Measurements from ENCODE around the gene NPHP4. TPM values are rescaled to one million over a fixed set of nuclear protein-coding genes. Genes with fewer than 3 reads are reported as not detected.

The NPHP4 gene
- total RNA-seq, 4 donors from 2014 or later = 11.2 to 24.5 (median 18.2) TPM

DNA sequence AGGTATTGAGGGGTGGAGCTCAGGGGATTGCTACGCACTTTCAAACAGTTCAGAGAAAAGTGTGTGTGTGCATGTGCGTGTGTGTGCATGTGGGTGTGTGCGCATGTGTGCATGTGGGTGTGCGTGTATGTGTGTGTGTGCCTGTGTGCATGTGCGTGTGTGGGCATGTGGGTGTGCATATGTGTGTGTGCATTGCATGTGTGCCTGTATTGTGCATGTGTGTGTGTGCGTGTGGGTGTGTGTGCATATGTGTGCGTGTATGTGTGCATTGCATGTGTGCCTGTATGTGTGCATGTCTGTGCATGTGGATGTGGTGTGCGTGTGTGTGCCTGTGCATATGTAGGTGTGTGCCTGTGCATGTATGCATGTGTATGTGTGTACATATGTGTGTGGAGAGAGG lies 40.9 kb upstream of the NPHP4 start:
- TF ChIP-seq POLR2A (IDR thresholded peaks at IDR 0.05) = no peak
- TF ChIP-seq CTCF (IDR thresholded peaks at IDR 0.05) = no peak
- H3K4me3 ChIP-seq (ENCODE audit: low read depth, poor library complexity, severe bottlenecking) = no peak overlapping the region
- intact Hi-C loops (cut with DNase I; ENCODE audit: low total_unique reads) = no loop called here

DNA sequence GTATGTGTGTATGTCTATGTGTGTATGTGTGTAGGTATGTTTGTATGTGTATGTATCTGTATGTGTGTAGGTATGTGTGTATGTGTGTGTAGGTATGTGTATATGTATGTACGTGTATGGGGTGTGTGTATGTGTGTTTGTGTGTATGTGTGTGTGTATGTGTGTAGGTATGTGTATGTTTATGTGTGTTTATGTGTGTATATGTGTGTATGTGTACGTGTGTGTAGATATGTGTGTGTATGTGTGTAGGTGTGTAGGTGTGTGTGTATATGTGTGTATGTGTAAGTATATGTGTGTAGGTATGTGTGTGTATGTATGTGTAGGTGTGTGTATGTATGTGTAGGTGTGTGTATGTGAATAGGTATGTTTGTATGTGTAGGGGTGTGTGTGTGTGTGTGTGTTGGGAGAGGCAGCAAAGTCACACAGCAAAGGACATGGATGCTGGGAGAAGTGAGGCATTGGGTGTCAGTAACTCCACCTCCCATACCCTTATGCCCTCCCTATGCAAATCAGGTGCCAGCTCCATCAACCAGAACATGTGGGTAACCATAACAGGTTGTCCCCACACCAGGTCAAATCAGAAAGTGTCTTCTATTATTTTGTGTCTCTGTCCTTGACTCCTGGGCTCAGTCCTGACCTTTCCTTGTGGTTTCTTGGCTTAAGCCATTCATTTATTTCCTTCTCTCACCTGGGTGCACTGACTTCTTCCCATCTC lies 38.5 kb upstream of the NPHP4 start:
- TF ChIP-seq POLR2A (IDR thresholded peaks at IDR 0.05) (no peak), CTCF (IDR thresholded peaks at IDR 0.05) (no peak)
- DNase-seq (ENCODE audit: low spot score in 2 of 2) = no peak
- intact Hi-C loops (cut with DNase I; ENCODE audit: low total_unique reads) = no loop called here
- no peak overlapping the region for H3K4me3 ChIP-seq (ENCODE audit: low read depth, poor library complexity, severe bottlenecking)
- 87 to 88% methylated on average over 2 of the region's 2 CpGs for WGBS, 2 donors

More for the DNA sequence above, 40.9 kb upstream of the NPHP4 start:
- 86 to 88% methylated on average over 8 of the region's 8 CpGs for WGBS, 2 donors
- no peak for DNase-seq (ENCODE audit: low spot score in 2 of 2)

DNA sequence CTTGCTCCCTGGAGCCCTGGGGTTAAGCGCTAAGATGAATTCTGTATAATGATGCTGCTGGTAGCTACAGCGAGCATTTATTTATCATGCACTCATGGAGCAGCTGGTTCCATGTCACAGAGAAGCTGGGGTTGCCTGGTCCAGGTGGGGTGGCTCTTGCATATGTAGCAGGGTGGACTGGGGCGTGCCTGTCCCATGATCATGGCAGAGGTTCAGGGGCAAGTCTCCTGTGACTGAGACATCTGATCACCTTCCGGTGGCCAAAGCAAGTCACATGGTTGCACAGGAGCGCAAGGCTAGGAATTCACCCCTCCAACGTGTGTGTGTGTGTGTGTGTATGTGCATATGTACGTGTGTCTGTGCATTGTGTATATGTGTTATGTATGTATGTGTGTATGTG lies 37.9 kb upstream of the NPHP4 start:
- TF ChIP-seq CTCF (IDR thresholded peaks at IDR 0.05) (no peak), POLR2A (IDR thresholded peaks at IDR 0.05) (no peak)
- H3K4me3 ChIP-seq (ENCODE audit: low read depth, poor library complexity, severe bottlenecking) = no peak overlapping the region
- no peak for DNase-seq (ENCODE audit: low spot score in 2 of 2)
- intact Hi-C loops (cut with DNase I; ENCODE audit: low total_unique reads) = no loop called here
- 86 to 87% methylated on average over 7 of the region's 7 CpGs for WGBS, 2 donors

DNA sequence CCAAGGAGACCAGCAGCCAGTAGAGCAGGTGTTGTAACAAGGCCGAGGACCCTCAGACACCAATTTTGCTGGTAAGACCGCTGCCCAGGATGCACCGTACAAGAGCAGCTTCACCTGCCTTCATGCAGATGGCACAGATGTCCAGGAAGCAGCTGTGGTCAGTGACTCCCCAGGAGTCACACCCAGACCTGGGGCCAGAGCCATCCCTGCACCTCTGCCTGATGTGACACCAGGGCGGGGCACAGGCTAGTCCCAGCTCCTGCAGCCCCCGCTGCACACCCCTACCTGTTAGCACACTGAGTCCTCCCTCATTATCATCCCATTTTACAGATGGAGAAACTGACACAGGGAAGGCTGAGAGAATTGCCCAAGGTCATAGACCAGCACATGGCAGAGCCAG lies 37.1 kb upstream of the NPHP4 start:
- intact Hi-C loops (cut with DNase I; ENCODE audit: low total_unique reads) = no loop called here
- 94 to 95% methylated on average over 5 of the region's 5 CpGs for WGBS, 2 donors
- no peak for DNase-seq (ENCODE audit: low spot score in 2 of 2)
- TF ChIP-seq POLR2A (IDR thresholded peaks at IDR 0.05) (no peak), CTCF (IDR thresholded peaks at IDR 0.05) (no peak)
- H3K4me3 ChIP-seq (ENCODE audit: low read depth, poor library complexity, severe bottlenecking) = no peak overlapping the region

DNA sequence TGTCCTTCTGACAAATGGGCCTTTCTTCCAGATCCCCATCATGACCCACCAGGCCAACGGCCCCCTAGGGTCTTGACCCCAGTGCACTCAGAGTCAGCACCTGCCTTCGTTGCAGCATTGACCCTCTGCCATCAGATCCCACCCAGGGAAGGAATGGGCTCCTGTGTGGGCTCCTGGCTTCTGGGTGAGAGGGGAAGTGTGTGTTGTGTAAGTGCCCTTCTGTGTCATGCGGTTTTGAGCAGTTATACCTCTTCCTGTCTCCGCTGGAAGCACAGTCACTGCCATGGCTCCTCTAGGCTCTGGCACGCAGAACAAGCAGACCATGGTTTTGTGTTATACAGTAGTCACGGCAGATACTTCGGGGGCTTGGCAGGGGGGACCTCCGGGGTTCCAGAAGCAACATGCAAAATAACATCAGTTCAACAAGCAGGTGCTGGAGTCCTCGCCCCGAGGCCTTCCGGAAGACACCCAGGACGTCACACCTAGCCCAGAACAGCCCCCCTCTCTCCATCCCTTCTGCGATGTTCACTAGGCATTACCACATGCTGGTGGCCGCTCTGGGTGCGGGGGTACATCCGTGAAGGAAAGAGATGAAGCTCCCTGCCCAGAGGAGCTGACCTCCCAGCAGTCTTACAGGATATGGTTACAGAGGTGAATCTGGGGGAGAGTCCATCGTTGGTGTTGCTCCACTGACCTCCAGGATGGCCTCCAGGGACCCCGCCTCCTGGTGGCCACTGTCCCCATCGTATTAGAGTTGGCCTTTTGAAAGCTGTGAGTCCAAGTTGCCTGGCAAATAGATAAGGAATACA lies 36.0 kb upstream of the NPHP4 start:
- peak; percentile 32 to 90 for DNase-seq (ENCODE audit: low spot score in 2 of 2)
- 74 to 75% methylated on average over 19 of the region's 19 CpGs for WGBS, 2 donors
- intact Hi-C loops (cut with DNase I; ENCODE audit: low total_unique reads) = no loop called here
- no peak overlapping the region for H3K4me3 ChIP-seq (ENCODE audit: low read depth, poor library complexity, severe bottlenecking)
- TF ChIP-seq POLR2A (IDR thresholded peaks at IDR 0.05) (no peak), CTCF (IDR thresholded peaks at IDR 0.05) (no peak)

All from lower leg skin (tissue), 4 donors.